Neutrophil (primary cell): ENCODE measurements around the gene TBC1D19.

Experiments used
- H3K27ac ChIP-seq: fragments of 200-600 bp; sonication (generic); 2 replicates; pipeline ENCODE4 v1.5.1; 2016; ENCODE audit warnings: mild to moderate bottlenecking, moderate library complexity
- H3K27me3 ChIP-seq: fragments of 200-600 bp; sonication (generic); 2 replicates; pipeline ENCODE4 v1.6.0; 2016; ENCODE audit warnings: mild to moderate bottlenecking
- H3K36me3 ChIP-seq: fragments of 200-600 bp; sonication (generic); 2 replicates; pipeline ENCODE4 v1.5.1; 2017
- H3K4me1 ChIP-seq, 2 experiments: fragments of 200-600 bp in 1 of 2; sonication (generic) in 1 of 2; 1 replicate in 1 of 2; 2 replicates in 1 of 2; pipeline versions ENCODE4 v1.5.1 to v1.6.1; 2013 to 2016; ENCODE audit warnings: low read depth in 1 of 2, low read length in 1 of 2, mild to moderate bottlenecking in 1 of 2, moderate library complexity in 1 of 2; ENCODE audit not compliant: control insufficient read depth in 1 of 2, insufficient read depth in 1 of 2
- H3K4me3 ChIP-seq, 2 experiments: fragments of 200-600 bp in 1 of 2; sonication (generic) in 1 of 2; 1 replicate in 1 of 2; 2 replicates in 1 of 2; pipeline ENCODE4 v1.5.1; 2013 to 2016; ENCODE audit warnings: low read depth in 1 of 2, low read length in 1 of 2, mild to moderate bottlenecking in 1 of 2, moderate library complexity in 1 of 2
- H3K9me3 ChIP-seq: fragments of 200-600 bp; sonication (generic); 2 replicates; pipeline ENCODE4 v1.5.1; 2016
- CTCF ChIP-seq: fragments of 200-600 bp; sonication (generic); IDR thresholded peaks from 2 replicates; pipeline ENCODE4 v1.5.1; 2016; ENCODE audit warnings: antibody characterized with exemption

The TBC1D19 gene

GRCh38 chr4:26715636-26716242 lies 131.9 kb downstream of the TBC1D19 start:
- no peaks in the 10 kb centered on the region for H3K27me3 ChIP-seq
- no peak overlapping the region for H3K4me3 ChIP-seq
- H3K27ac ChIP-seq = no peak overlapping the region
- H3K36me3 ChIP-seq = no peaks in the 10 kb centered on the region
- H3K9me3 ChIP-seq = no peaks in the 10 kb centered on the region
- H3K4me1 ChIP-seq = no peaks in the 10 kb centered on the region
- TF ChIP-seq CTCF = no peak

GRCh38 chr4:26717332-26717731 lies 133.4 kb downstream of the TBC1D19 start:
- no peaks in the 10 kb centered on the region for H3K27me3 ChIP-seq
- no peak overlapping the region for H3K27ac ChIP-seq
- H3K4me1 ChIP-seq = no peaks in the 10 kb centered on the region
- H3K36me3 ChIP-seq = no peaks in the 10 kb centered on the region
- TF ChIP-seq CTCF = no peak
- no peak overlapping the region for H3K4me3 ChIP-seq
- H3K9me3 ChIP-seq = no peaks in the 10 kb centered on the region

GRCh38 chr4:26719954-26720552 lies 136.2 kb downstream of the TBC1D19 start:
- no peaks in the 10 kb centered on the region for H3K9me3 ChIP-seq
- no peak overlapping the region for H3K27ac ChIP-seq
- no peak overlapping the region for H3K4me3 ChIP-seq
- no peaks in the 10 kb centered on the region for H3K36me3 ChIP-seq
- no peaks in the 10 kb centered on the region for H3K27me3 ChIP-seq
- no peak for TF ChIP-seq CTCF
- no peaks in the 10 kb centered on the region for H3K4me1 ChIP-seq

GRCh38 chr4:26721685-26722084 lies 137.8 kb downstream of the TBC1D19 start:
- no peak for TF ChIP-seq CTCF
- Histone ChIP-seq H3K4me1 (peaks cover 0 to 13% of the 10 kb centered on the region in 2 experiments), H3K4me3 (no peak overlapping the region), H3K27ac (no peak overlapping the region), H3K27me3 (no peaks in the 10 kb centered on the region), H3K36me3 (no peaks in the 10 kb centered on the region), H3K9me3 (no peaks in the 10 kb centered on the region)

DNA sequence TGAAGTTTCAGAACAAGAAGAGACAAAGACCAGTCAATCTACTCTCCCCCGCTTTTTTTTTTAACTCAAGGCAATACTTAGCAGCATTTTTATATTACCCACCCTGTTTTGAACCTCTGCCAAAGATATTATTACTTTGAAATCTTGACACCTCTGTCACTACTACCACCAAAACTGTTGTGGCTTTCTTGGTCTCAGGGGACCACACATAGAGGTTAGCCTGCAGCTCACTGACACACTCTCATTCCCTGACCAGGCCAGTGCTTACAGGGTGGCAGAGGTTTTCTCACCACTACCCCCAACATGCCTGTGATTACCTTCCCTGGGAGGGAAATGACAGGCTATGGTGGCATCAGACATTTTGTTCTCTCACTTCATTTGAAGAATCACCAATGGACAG lies 139.3 kb downstream of the TBC1D19 start:
- Histone ChIP-seq H3K27me3 (no peaks in the 10 kb centered on the region), H3K4me3 (no peak overlapping the region), H3K36me3 (no peaks in the 10 kb centered on the region), H3K4me1 (peaks cover 0 to 26% of the 10 kb centered on the region in 2 experiments), H3K9me3 (no peaks in the 10 kb centered on the region), H3K27ac (no peak overlapping the region)
- no peak for TF ChIP-seq CTCF
